Activated CD8-positive, alpha-beta memory T cell treated with anti-CD3 and anti-CD28 coated beads for 1 hour (primary cell): Measurements from ENCODE around the gene FNIP2.

ENCODE experiments used
- DNase-seq, 2 donors: peaks; one replicate each; pipeline ENCODE4 v3.0.0-alpha.2; 2020; ENCODE audit warnings: low read depth in 1 of 2; ENCODE audit errors: extremely low read depth in 1 of 2

The FNIP2 gene

GRCh38 chr4:158835226-158836001 lies 66.6 kb downstream of the FNIP2 start:
- DNase-seq, result no peak

DNA sequence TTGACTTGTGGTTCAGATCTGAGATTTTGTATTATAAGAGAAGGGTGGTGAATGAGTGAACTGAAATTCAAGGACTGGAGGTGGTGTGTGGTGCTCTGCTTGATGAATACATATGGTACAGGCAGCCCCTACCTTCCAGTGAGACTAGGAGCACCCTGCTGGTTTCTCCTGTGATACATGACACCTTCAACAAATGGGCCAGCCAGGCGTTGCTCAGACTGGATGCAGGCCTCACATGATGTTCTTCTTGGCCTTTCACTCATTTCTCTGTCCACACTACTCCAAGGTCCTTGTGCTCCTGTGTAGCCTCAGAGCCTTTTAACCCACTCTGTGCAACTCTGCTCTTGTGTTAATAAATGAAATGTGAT lies 67.2 kb downstream of the FNIP2 start:
- no peak for DNase-seq

GRCh38 chr4:158836828-158837449 lies 68.1 kb downstream of the FNIP2 start:
- DNase-seq, result no peak

DNA sequence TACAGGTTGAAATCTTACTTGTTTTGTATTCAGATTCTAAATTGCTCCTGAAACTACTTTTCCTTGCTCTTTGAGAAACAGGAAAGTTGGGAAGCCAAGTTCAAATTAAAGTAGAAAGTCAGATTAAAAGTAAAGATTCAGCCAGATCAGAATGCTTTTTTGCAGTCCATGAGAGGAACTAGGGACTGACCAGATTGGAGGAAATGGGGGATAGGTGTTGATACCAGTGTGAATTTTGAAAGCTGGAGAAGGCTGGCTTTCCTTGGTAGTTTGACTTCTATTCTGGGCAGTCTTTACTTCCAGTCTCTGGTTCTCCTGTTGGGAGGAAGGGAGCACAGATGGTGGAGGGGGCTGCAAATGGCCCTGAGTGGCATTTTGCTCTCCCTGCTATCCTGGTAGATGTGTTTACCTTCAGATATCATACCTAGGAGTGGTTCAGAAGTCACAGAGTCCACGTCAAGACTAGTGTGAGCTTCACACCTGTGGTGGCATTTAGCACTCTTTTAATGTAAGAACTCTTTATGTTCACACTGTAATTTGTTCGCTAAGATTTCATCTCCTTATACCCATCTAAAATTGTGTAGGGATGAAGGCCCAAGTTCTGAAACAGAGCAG lies 68.8 kb downstream of the FNIP2 start:
- no peak for DNase-seq

DNA sequence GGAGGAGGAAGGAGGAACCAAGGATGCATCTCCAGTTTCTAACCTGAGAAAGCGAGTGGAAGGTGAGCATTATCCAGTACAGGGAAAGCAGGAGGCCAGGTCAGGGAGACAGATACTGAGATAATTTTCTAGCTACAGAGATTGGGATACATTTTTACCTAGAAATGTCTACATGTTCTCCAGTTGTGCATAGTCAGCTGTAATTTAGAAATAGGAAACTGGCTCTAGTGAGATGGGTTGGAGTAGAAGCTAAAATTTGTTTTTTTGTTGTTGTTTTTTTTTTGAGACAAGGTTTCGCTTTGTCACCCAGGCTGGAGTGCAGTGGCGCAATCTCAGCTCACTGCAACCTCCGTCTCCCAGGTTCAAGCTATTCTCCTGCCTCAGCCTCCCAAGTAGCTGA lies 71.3 kb downstream of the FNIP2 start:
- no peak for DNase-seq

DNA sequence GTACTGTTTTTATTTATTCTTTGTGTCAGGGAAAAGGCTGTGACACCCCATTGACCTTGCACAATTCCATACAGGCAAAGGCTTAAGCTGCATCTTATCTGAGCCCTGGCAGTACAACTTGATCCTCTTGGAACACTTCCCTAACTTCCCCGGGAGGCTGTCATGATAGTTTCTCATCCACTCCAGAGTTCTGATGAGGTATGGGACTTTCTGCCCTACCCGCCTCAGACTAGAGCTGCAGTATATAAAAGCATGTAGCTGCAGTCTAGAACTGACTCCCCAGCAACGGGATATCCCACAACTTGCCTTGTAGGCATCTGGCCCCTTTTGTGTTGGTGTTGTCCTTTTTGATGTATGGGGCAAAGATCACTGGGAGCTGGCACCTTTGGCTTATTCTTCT lies 72.7 kb downstream of the FNIP2 start:
- DNase-seq, result no peak

- DNase-seq, result no peak
Observed at GRCh38 chr4:158845311-158846041, 76.7 kb downstream of the FNIP2 start.

DNA sequence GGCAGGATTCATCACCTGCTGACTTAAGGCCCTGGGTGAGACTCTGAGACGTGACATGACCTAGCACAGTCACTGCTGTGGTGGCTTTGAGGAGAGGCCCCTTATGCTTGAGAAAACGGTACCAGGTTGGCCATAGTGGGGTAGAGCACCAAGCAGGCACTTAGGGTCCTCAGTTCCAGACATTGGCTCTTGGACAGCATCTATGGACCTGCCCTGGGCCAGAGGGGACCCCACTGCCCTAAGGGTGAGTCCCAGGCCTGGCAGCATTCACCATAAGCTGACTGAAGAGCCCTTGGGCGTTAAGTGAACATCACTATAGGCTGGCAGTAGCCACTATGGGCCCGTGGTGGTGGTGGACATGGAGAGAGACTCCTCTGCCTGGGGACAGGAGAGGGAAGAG lies 78.7 kb downstream of the FNIP2 start:
- no peak for DNase-seq

GRCh38 chr4:158849681-158850080 lies 80.9 kb downstream of the FNIP2 start:
- no peak for DNase-seq

- DNase-seq, result no peak
Observed at GRCh38 chr4:158850371-158850770, 81.5 kb downstream of the FNIP2 start.

DNA sequence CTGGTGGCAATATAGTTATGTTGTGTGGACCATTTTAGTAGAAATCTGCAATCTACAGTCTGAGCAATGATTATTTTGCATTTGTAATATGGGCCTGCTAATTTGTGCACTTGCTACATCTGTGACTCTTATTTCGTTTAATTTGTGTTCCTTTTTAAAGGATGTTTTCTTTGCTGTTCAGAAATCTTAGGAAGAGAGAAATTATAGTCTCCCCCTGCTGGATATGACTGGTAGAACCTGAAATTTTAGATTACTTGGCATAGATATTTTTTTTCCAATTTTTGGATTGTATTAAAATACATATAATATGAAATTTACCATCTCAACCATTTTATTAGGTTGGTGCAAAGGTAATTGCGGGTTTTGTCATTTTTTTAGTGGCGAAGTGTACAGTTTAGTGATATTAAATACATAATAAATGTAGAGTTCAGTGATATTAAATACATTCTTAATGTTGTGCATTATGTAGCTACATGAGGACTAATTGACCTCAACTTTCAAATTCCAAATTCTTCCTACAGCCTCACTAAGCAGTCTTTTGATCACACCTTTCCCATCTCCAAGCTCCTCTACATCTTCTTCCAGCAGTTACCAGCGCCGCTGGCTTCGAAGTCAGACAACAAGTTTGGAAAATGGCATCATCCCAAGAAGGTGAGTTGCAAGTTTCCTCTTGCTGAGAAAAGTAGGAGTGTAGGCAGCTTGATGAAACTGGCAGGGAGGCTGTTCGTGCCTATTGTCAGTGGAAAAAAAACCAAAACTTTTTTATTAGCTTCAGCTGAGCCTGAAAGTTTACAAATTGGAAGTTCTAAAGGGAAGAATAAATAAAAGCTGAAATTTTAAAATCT lies 82.2 kb downstream of the FNIP2 start:
- DNase-seq, result no peak

- no peak for DNase-seq
Observed at GRCh38 chr4:158854236-158854635, 85.4 kb downstream of the FNIP2 start.

DNA sequence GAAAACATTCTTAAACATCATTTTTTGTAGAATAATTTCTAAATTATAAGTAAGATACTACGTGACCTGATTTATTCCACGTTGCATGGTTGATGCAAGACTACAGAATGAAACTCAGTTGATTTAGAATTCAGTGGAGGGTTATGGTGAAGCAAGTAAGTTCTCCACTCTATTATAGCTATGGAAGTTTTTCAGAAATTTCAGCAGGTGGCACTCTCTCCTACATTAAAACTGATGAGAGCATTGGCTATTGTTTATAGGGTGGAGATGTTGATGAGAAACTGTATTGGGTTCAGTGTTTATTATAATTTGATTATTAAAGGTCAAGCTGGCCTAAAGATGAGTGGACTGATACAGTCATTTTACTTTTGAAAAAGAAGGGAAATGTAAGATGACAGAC lies 88.0 kb downstream of the FNIP2 start:
- DNase-seq, result no peak

DNA sequence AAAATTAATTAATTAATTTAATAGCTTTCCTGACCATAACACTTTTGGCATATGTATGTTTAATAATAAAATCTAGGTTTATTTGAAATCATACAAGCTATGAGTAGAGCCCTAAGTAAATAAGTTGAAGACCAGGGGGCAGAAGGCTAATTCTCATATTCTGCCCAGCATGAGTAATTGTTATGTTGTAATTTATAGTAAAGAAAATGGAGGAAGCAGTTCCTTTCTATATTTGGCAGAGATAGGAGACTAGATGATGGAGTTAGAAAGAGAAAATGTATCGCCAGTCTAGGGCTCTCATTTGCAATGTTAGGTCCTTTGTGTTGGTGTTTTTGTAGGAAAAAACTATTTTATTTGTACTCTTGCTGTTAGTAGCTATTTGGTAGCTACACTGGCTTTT lies 89.1 kb downstream of the FNIP2 start:
- no peak for DNase-seq

DNA sequence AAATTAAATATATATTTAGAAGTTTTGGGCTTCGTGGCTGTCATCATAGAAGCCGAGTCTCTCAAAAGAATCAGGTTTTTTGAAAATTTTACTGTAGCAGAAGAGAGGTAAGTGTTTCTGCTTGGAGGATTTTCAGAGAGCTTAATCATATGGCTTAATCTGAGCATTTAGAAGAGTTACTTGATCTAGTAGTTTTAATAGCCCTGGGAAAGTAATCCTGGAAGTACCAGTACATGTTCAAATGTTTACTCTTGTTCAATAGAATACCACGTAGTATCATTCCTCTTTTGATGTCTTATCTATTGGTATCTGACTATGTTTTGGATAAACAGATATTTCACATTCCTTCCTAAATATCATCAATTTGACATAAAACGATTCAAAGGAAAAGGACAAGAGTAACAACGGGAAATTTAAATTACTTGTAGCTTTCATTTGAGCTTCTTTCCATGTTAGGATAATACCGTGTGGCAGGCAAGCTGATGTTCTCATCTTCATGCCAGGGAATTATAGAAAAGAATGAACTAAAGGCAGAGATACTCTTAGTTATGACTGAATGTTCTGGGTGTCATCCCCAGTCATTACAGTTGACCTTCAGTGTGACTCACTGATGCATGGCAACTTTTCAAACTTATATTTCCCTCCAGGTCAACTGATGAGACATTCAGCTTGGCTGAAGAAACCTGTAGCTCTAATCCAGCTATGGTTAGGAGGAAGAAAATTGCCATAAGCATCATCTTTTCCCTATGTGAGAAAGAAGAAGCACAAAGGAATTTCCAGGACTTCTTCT lies 89.8 kb downstream of the FNIP2 start:
- no peak for DNase-seq

GRCh38 chr4:158859661-158860060 lies 90.8 kb downstream of the FNIP2 start:
- no peak for DNase-seq

- no peak for DNase-seq
Observed at GRCh38 chr4:158860856-158861255, 92.0 kb downstream of the FNIP2 start.

- no peak for DNase-seq
Observed at GRCh38 chr4:158861281-158861680, 92.5 kb downstream of the FNIP2 start.

- DNase-seq, result no peak
Observed at GRCh38 chr4:158861766-158862165, 92.9 kb downstream of the FNIP2 start.

DNA sequence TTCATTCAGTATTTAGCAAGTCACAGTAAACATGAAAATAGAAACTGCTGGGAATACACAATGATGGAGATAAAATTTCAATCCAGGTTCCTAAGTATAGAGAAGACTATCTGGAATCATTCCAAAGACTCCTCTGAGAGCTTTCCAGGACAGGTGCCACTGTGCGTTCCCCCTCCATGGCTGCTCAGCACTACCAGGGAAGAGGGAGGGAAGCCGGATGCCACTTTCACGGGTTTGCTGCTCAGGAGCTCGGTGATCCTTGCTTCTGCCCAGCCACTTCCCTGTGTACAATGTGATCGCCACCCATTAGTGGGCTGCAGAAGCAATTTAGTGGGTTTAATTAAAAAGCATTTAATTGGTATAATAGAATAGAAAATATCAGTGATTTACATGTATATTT lies 94.5 kb downstream of the FNIP2 start:
- DNase-seq, result no peak
